Activated naive CD4-positive, alpha-beta T cell treated with anti-CD3 and anti-CD28 coated beads, Interleukin-2, amount 10 ng/mL, durations not matched to agents 7 days and 5 days (primary cell): ENCODE data around the gene HAND1.

Experiments
- CTCF ChIA-PET: fragments of 350-600 bp; sonication (Branson Sonifier 250); formaldehyde crosslinking; loops from one replicate; lab custom pipeline; 2021; ENCODE audit warnings: antibody characterized with exemption; lab: Charles Lee
- DNase-seq: peaks from one replicate; pipeline ENCODE4 v3.0.0-alpha.2; 2020
- H3K27ac Mint-ChIP-seq: one replicate; pipeline ENCODE4 v1.8.0; 2021; ENCODE audit warnings: mild to moderate bottlenecking, moderate library complexity, mixed read lengths
- H3K27me3 Mint-ChIP-seq: one replicate; pipeline ENCODE4 v1.8.0; 2021; ENCODE audit warnings: mild to moderate bottlenecking, mixed read lengths
- H3K36me3 Mint-ChIP-seq: one replicate; pipeline ENCODE4 v1.8.0; 2021; ENCODE audit warnings: mixed read lengths
- H3K4me1 Mint-ChIP-seq: one replicate; pipeline ENCODE4 v1.8.0; 2021; ENCODE audit warnings: mixed read lengths
- H3K4me3 Mint-ChIP-seq: one replicate; pipeline ENCODE4 v1.8.0; 2021; ENCODE audit warnings: mild to moderate bottlenecking, moderate library complexity, mixed read lengths
- H3K9me3 Mint-ChIP-seq: one replicate; pipeline ENCODE4 v1.8.0; 2021; ENCODE audit warnings: mixed read lengths

The HAND1 gene

DNA sequence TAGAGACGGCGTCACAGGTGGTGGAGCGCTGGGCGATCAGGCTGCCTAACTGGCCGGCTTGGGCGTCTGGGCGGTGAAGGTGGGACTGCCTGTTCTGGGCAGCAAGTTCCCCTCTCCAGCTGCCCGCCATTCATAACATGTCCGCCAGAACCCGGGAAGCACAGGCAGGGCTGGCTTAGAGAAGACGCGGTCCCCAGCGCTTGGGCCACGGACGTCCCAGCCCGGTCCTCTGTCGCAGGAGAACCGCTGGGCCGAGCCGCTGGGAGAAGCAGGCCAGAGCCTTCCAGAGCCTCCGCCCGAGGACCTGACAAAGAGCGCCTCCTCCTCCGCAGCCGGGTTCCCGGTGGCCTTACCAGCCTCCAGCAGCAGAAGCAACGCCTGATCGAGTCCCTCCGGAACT is 15.2 kb upstream of the HAND1 start:
- no peaks in the 10 kb centered on the region for H3K4me1 Mint-ChIP-seq
- no peak for DNase-seq
- H3K4me3 Mint-ChIP-seq, result no peak overlapping the region
- H3K27me3 Mint-ChIP-seq, result peaks cover 55% of the 10 kb centered on the region
- H3K9me3 Mint-ChIP-seq, result no peaks in the 10 kb centered on the region
- no peak overlapping the region for H3K27ac Mint-ChIP-seq
- H3K36me3 Mint-ChIP-seq, result no peaks in the 10 kb centered on the region
- CTCF ChIA-PET, result no interaction called here

DNA sequence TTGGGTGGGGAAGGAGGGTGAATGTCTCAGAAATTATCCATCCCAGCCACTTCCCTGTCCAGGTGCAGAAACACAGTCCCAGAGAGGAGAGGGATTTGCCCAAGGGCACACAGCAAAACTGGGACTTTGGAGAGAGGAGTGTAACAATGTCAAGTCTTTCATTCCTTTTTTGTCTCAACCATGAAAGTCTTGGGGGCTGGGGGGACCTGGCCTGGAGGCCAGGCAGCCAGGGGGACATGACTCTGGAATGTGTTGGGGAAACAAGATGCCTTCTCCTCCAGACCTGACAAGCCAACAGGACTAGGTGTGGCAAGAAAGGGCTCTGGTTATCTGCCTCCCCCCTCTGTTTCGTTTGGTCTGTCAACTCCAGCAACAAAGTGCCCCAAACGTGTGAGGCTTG is 13.9 kb upstream of the HAND1 start:
- H3K4me1 Mint-ChIP-seq, result no peaks in the 10 kb centered on the region
- no peak overlapping the region for H3K27ac Mint-ChIP-seq
- CTCF ChIA-PET, result no interaction called here
- H3K9me3 Mint-ChIP-seq, result no peaks in the 10 kb centered on the region
- no peak for DNase-seq
- no peaks in the 10 kb centered on the region for H3K36me3 Mint-ChIP-seq
- H3K27me3 Mint-ChIP-seq, result peaks cover 60% of the 10 kb centered on the region
- H3K4me3 Mint-ChIP-seq, result no peak overlapping the region

DNA sequence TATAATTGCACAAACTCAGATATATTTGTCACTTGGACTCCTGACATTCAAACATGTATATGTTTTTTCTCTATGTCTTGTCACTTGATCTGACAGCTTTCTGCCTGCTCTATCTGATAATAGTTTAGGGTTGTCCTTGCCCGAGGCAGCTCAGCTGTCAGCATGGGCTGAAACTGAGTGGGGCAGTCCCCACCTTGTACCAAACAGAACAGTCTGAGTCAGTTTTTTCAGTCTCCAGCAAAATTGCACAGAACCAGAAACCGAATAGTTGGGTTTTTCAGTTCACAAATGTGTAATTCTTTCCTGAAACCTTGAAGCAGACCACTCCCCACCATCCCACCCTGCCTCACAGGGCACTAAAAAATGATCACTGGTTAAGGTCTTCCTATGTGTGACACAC is 9.5 kb upstream of the HAND1 start:
- Mint-ChIP-seq H3K27ac (no peak overlapping the region), H3K36me3 (no peaks in the 10 kb centered on the region), H3K27me3 (peaks cover 82% of the 10 kb centered on the region), H3K4me1 (no peaks in the 10 kb centered on the region), H3K9me3 (no peaks in the 10 kb centered on the region), H3K4me3 (no peak overlapping the region)
- DNase-seq, result no peak
- CTCF ChIA-PET, result interaction anchor here (0.6 kb wide), 1 partner anchor 19 kb away, joined by 3 read pairs; no protein-coding TSS in a partner anchor

DNA sequence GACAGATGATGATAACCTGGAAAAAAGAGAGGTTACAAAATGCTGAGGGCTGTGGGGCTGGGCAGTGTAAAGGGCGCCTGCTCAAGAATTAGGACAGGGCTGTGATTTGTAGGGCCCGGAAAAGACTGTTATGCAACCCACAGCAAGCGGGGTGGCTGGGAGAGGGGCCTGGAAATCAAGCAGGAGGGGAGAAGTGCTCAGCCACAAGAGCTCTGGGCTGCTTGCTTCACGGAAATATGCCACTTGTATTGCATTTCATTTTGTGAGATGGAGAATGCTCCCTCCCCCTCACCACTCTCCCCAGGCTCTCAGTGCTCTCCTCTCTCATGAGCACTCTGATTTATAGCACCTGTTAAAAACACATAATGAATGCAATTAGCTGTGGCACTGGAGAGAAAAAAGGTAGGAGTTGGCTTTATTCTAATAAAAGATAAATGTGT is 8.4 kb upstream of the HAND1 start:
- Mint-ChIP-seq H3K27ac (no peak overlapping the region), H3K27me3 (peaks cover 82% of the 10 kb centered on the region), H3K9me3 (no peaks in the 10 kb centered on the region), H3K4me3 (no peak overlapping the region), H3K36me3 (no peaks in the 10 kb centered on the region), H3K4me1 (no peaks in the 10 kb centered on the region)
- CTCF ChIA-PET, result no interaction called here
- no peak for DNase-seq

DNA sequence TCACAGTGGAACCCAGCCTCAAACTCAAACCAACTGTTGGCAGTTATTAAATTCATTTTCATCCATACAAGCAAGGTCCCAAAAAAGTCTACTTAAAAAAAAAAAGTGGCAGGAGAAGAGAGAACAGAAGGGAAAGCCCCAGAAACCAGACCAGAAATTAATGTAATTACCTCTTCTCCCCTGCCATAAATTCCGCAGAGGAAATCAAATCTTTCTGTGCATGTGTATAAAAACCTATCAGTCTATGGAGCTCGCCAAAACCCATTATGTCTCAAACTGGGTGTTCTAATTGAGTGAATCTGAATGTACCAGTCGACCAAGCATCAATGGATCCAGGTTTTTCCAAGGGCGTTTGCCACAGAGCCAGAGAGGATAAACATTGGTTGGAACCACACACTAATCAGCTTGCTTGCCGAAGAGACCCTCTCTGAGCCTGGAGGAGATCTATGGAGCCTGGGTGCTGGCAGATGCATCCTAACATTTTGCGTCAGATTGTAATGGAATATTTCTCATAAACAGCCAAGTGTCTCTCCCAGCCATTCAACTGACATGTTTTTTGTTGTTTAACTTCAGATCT is 7.9 kb upstream of the HAND1 start:
- no peak for DNase-seq
- Mint-ChIP-seq H3K36me3 (no peaks in the 10 kb centered on the region), H3K27me3 (peaks cover 82% of the 10 kb centered on the region), H3K9me3 (no peaks in the 10 kb centered on the region), H3K4me3 (no peak overlapping the region), H3K4me1 (no peaks in the 10 kb centered on the region), H3K27ac (no peak overlapping the region)
- CTCF ChIA-PET, result no interaction called here

DNA sequence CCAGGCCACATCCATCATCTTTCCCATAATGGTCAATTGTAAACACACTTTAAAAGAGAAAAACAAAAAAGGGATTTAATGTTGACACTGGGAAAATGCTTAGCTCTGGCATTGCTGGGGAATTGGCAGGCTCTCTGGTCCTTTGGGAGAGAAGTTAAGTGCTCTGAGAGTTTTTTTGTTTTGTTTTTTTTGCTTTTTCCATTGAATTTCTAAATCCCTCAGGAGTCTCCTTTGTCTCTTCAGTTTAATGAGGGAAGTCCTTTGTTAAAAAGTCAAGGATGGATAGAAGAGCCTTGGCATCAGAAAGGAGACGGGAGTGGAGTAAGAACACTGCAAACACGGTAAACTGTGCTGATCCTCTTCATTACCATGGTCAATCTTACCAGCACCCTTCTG is 7.1 kb upstream of the HAND1 start:
- H3K4me1 Mint-ChIP-seq, result no peaks in the 10 kb centered on the region
- H3K36me3 Mint-ChIP-seq, result no peaks in the 10 kb centered on the region
- H3K27me3 Mint-ChIP-seq, result peaks cover 84% of the 10 kb centered on the region
- no peaks in the 10 kb centered on the region for H3K9me3 Mint-ChIP-seq
- no peak for DNase-seq
- CTCF ChIA-PET, result interaction anchor here (1.7 kb wide), 1 partner anchor 18 kb away, joined by 6 read pairs; no protein-coding TSS in a partner anchor
- H3K4me3 Mint-ChIP-seq, result no peak overlapping the region
- no peak overlapping the region for H3K27ac Mint-ChIP-seq

DNA sequence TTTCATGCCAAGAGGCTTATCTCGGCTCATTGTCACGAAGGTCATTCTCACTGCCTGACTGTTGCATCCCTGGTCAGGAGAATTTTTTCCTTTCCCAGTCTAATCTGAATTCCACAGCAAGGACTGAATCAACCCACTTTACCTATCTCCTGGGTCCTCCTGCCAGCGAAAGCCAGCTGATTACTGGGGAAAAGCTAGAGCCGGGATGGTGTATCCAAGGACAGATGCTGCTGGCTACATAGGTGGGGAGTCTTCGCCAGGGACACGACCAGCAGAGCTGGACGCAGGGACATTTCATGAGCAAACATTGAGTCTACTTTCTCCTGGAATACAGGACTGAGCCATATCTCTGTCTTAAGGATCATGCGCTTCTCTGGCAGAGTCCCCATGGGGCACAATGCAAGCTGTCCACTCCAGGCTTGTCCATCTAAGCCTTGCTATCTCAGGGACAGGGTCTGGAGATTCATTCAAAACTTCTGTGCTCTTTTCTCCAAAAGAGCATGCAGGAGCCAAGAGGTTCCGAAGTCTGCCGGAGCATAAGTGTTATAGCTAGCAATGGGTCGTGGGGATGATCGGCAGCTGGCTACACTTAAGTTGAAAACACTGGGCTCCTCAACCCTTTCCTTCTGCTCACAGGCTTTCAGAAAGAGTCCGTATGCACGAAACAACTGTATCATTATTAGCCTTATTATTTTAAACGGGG is 6.5 kb upstream of the HAND1 start:
- CTCF ChIA-PET, result interaction anchor here (1.7 kb wide), 1 partner anchor 17 kb away, joined by 6 read pairs; no protein-coding TSS in a partner anchor
- Mint-ChIP-seq H3K36me3 (no peaks in the 10 kb centered on the region), H3K4me1 (peaks cover under 1% of the 10 kb centered on the region), H3K27me3 (peaks cover 86% of the 10 kb centered on the region), H3K9me3 (no peaks in the 10 kb centered on the region), H3K27ac (no peak overlapping the region), H3K4me3 (no peak overlapping the region)
- no peak for DNase-seq

DNA sequence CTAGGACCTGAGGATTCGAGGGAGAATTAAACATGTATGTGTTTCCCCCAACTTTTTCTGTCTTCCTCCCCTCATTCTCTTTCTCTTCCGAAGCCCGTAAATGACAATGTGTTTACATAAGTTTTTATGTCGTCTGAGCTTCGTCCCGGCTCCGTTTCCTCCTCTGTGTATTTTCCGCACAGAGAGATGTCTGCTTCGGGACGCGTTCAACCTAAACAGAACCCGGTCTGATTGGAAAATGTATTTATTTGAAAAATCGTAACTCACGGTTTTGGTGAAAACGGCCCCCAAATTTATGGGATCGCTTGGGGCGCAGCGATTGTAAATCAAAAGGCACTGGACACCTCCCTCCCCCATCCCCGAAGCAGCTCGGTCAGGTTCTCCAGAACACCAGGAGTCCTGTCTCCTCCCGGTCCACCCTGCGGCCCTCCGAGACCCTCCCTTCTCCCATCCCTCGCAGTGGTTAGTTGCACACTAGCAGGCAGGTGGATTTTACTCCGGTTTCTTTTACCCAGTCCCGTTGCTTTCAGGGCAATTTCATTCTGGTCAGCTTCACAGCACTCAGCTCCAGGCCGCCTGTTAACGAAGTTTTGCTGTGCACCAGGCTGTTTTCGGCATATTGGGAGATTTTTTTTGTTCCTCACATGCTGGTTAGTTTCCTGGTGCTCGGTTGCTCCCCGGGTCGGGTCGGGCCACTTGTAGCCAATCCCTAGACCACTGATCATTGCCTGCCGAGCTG is 5.8 kb upstream of the HAND1 start:
- CTCF ChIA-PET, result interaction anchor here (1.7 kb wide), 1 partner anchor 17 kb away, joined by 6 read pairs; no protein-coding TSS in a partner anchor
- Mint-ChIP-seq H3K27ac (no peak overlapping the region), H3K4me1 (peaks cover 2% of the 10 kb centered on the region), H3K27me3 (peaks cover 91% of the 10 kb centered on the region), H3K4me3 (no peak overlapping the region), H3K36me3 (no peaks in the 10 kb centered on the region), H3K9me3 (no peaks in the 10 kb centered on the region)
- DNase-seq, result no peak

DNA sequence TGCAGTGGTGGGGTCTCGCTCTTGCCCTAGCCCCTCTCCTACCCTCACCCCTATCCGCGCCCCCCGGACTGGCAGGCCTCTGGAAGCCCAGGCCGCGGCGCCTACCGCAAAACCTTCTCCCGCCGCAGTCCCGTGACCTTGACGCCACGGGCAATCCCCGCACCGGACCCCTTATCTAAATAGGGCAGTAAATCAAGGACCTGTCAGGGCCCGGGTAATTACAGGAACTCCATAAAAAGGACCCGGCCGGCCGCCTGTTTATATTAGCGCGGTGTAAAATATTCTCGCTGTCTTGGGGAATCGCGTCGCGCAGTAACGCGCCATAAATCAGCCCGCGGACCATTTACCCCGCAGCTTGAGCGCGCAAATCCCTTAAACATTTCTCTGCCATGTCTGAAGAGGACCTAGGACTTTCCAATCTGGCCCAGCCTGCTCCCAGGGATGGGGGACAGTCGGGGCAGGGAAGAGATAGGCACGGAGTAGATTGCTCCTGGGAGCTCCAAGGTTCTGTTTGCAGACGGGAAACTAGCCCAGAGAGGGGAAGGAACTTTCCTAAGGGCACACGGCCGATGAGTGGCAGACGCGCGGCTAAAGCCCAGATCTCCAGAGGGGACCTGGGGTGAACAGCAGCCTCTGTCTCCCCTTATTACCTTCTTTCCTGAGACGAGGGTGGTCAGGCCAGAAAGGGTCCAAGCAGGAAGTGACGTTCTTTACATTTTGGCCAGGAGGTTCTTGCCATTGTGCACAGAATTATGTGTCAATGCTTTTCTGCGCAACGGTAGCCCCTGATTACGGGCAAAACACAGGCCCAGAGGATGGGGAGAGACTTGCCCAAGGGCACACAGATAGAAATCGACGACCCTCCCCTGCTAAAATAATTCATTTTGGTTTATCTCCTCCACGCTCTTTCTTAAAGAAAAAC is 4.8 kb upstream of the HAND1 start:
- CTCF ChIA-PET, result no interaction called here
- Mint-ChIP-seq H3K27me3 (peaks cover 96% of the 10 kb centered on the region), H3K36me3 (no peaks in the 10 kb centered on the region), H3K9me3 (no peaks in the 10 kb centered on the region), H3K4me1 (peaks cover 2% of the 10 kb centered on the region), H3K27ac (no peak overlapping the region), H3K4me3 (no peak overlapping the region)
- no peak for DNase-seq

DNA sequence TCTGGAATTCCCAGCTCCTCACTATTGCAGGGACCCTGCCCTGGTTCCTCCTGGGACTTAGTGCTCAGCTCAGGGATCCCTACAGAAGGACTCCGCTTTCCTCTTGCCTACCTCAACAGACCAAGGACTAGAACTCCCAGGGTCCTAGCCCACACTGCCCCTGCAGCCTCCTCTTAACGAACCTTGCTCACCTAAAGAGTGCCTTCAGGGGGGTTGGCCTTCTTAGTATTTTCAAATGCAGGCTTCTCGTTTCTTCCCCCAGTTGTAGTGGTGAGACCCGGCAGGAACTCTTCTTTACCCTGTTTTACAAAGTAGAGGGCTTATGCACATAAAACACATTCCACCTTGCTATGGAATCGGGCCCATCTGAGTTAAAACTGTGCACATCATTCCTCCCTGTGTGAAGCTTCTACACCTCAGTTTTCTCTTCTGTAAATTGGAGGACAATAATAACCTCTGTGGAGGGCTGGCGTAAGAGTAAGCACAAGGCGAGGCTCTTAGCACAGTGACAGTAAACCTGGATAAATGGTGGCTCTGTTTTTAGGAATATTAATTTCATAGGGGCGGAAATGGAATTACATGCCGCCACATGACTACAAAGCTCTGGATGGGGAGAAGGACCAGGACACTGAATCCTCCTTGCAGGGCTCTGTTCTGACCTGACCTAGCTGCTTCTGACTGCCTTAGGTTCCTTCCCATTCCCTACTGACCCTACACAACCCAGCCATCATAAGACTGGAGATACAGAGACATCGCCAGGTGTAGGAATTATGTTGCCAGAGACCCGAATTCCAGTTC is 3.8 kb upstream of the HAND1 start:
- H3K36me3 Mint-ChIP-seq, result no peaks in the 10 kb centered on the region
- no peaks in the 10 kb centered on the region for H3K9me3 Mint-ChIP-seq
- peaks cover 99% of the 10 kb centered on the region for H3K27me3 Mint-ChIP-seq
- DNase-seq, result no peak
- no peak overlapping the region for H3K4me3 Mint-ChIP-seq
- H3K4me1 Mint-ChIP-seq, result peaks cover 7% of the 10 kb centered on the region
- CTCF ChIA-PET, result interaction anchor here (0.8 kb wide), 1 partner anchor 15 kb away, joined by 3 read pairs; no protein-coding TSS in a partner anchor
- H3K27ac Mint-ChIP-seq, result no peak overlapping the region

DNA sequence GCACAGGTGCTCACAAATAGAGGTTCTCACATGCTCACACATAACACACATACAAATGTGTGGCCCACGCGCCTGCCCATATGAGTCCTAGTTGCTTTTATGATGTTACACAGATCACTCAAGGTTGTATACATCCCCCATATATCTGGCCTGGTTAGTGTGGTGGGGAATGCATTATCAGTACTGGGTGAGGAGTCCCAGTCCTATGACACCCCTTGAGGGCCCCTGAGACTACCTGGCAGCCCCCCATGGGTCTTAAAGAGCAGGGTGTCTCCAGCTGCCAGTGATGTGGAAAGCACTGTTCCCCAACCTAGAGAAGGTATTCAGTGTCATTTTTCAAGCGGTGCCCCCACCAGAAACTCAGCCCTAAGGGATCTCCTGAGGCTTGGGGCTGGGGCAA is 2.8 kb upstream of the HAND1 start:
- Mint-ChIP-seq H3K4me1 (peaks cover 13% of the 10 kb centered on the region), H3K36me3 (no peaks in the 10 kb centered on the region), H3K27ac (peak overlapping the region; percentile 20), H3K9me3 (no peaks in the 10 kb centered on the region), H3K27me3 (peaks cover 100% of the 10 kb centered on the region), H3K4me3 (no peak overlapping the region)
- CTCF ChIA-PET, result interaction anchor here (0.8 kb wide), 1 partner anchor 14 kb away, joined by 3 read pairs; no protein-coding TSS in a partner anchor
- DNase-seq, result no peak

DNA sequence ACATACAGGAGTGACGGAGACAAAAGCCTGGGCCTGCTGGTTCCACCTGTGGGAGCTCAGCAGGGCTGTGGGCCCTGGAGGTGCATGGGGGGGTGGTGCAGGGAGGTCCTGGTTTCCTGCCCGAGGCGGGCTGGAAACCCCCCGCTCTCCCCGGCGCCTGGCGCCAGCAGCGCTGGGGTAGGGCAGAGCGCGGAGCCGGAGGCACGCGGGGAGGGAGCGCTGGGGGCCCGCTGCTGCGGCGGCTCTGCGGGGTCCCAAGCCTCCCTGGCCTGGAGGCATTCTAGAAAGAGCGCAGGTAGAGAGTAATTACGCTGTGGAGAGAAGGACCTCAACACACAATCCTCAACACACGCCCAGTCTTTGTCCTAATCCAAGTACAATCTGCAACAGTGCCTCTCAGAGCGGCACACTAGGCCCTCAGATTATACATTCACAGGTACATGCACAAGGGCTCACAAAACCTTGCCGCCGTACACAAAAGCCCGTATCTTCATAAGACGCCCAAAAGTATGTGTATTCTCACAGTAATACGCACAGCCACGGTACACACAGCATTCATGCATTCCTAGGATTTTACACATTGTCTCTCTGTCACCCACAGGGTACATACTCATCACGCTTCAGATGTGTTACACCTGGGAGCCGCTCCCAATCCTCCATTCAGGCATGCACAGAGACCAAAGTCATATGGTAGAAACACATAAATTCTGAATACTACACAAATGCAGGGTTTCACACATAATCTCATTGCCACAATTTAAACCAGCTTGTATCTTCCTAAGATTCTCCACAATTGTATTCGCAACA is 2.1 kb upstream of the HAND1 start:
- Mint-ChIP-seq H3K36me3 (no peaks in the 10 kb centered on the region), H3K4me1 (peaks cover 19% of the 10 kb centered on the region), H3K27me3 (peaks cover 100% of the 10 kb centered on the region), H3K9me3 (no peaks in the 10 kb centered on the region), H3K4me3 (no peak overlapping the region), H3K27ac (peak overlapping the region; percentile 20)
- no peak for DNase-seq
- CTCF ChIA-PET, result no interaction called here
